ENCODE data around the gene GPRIN3. TPM values are rescaled to one million over a fixed set of nuclear protein-coding genes. Genes with fewer than 3 reads are reported as not detected.

The GPRIN3 gene
- total and polyA plus RNA-seq, 2 experiments from 2014 or later: 0.74 to 3.2 TPM

DNA sequence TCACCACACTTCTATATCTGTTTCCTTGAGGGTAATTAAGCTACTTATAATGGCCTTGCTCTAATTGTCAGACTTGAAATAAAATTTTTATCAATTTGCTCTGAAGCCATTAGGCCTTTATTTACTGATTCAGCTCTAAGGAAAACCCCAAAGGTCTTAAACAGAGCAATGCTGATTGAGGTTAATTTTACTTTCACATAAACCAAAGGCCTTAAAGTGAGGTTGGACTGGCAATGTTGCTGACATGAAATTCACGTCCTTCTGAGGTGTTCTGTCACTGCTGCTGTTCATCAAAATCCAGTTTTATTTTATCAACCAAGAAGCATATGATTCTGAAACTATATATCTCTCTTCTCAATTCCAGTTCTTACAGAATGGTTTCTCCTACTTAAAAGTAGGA is 21.7 kb upstream of the GPRIN3 start:
- DNase-seq (ENCODE audit: low spot score) (no peak), ATAC-seq (no peak)
- Histone ChIP-seq H3K79me2 (replicated peaks; ENCODE audit: insufficient read depth) (no peaks in the 10 kb centered on the region), H3K4me1 (ENCODE audit: insufficient read depth) (no peaks in the 10 kb centered on the region), H3K36me3 (ENCODE audit: insufficient read depth) (no peaks in the 10 kb centered on the region), H4K20me1 (replicated peaks; ENCODE audit: insufficient read depth) (no peaks in the 10 kb centered on the region), H2AFZ (peak overlapping the region; percentile 52; the same call in 1 of the 2 replicates), H3K27ac (ENCODE audit: low read depth) (no peak overlapping the region), H3K4me2 (no peak overlapping the region), H3K27me3 (ENCODE audit: insufficient read depth) (no peaks in the 10 kb centered on the region), H3K9me2 (ENCODE audit: insufficient read depth) (no peaks in the 10 kb centered on the region), H3F3A (replicated peaks; ENCODE audit: low read depth) (no peaks in the 10 kb centered on the region), H3K4me3 (no peak overlapping the region)
- Mint-ChIP-seq H3K9me3 (no peaks in the 10 kb centered on the region), H3K4me1 (no peaks in the 10 kb centered on the region; the same call in 2 of the 3 replicates), H3K36me3 (ENCODE audit: low read depth) (no peaks in the 10 kb centered on the region), H3K4me3 (no peak overlapping the region), H3K27me3 (ENCODE audit: insufficient read depth, low read depth, poor library complexity) (peaks cover 3% of the 10 kb centered on the region), H3K27ac (no peak overlapping the region)
- no peak for TF ChIP-seq NANOG (IDR thresholded peaks at IDR 0.05; ENCODE audit: borderline replicate concordance)
- TF ChIP-seq, protein P1, sequence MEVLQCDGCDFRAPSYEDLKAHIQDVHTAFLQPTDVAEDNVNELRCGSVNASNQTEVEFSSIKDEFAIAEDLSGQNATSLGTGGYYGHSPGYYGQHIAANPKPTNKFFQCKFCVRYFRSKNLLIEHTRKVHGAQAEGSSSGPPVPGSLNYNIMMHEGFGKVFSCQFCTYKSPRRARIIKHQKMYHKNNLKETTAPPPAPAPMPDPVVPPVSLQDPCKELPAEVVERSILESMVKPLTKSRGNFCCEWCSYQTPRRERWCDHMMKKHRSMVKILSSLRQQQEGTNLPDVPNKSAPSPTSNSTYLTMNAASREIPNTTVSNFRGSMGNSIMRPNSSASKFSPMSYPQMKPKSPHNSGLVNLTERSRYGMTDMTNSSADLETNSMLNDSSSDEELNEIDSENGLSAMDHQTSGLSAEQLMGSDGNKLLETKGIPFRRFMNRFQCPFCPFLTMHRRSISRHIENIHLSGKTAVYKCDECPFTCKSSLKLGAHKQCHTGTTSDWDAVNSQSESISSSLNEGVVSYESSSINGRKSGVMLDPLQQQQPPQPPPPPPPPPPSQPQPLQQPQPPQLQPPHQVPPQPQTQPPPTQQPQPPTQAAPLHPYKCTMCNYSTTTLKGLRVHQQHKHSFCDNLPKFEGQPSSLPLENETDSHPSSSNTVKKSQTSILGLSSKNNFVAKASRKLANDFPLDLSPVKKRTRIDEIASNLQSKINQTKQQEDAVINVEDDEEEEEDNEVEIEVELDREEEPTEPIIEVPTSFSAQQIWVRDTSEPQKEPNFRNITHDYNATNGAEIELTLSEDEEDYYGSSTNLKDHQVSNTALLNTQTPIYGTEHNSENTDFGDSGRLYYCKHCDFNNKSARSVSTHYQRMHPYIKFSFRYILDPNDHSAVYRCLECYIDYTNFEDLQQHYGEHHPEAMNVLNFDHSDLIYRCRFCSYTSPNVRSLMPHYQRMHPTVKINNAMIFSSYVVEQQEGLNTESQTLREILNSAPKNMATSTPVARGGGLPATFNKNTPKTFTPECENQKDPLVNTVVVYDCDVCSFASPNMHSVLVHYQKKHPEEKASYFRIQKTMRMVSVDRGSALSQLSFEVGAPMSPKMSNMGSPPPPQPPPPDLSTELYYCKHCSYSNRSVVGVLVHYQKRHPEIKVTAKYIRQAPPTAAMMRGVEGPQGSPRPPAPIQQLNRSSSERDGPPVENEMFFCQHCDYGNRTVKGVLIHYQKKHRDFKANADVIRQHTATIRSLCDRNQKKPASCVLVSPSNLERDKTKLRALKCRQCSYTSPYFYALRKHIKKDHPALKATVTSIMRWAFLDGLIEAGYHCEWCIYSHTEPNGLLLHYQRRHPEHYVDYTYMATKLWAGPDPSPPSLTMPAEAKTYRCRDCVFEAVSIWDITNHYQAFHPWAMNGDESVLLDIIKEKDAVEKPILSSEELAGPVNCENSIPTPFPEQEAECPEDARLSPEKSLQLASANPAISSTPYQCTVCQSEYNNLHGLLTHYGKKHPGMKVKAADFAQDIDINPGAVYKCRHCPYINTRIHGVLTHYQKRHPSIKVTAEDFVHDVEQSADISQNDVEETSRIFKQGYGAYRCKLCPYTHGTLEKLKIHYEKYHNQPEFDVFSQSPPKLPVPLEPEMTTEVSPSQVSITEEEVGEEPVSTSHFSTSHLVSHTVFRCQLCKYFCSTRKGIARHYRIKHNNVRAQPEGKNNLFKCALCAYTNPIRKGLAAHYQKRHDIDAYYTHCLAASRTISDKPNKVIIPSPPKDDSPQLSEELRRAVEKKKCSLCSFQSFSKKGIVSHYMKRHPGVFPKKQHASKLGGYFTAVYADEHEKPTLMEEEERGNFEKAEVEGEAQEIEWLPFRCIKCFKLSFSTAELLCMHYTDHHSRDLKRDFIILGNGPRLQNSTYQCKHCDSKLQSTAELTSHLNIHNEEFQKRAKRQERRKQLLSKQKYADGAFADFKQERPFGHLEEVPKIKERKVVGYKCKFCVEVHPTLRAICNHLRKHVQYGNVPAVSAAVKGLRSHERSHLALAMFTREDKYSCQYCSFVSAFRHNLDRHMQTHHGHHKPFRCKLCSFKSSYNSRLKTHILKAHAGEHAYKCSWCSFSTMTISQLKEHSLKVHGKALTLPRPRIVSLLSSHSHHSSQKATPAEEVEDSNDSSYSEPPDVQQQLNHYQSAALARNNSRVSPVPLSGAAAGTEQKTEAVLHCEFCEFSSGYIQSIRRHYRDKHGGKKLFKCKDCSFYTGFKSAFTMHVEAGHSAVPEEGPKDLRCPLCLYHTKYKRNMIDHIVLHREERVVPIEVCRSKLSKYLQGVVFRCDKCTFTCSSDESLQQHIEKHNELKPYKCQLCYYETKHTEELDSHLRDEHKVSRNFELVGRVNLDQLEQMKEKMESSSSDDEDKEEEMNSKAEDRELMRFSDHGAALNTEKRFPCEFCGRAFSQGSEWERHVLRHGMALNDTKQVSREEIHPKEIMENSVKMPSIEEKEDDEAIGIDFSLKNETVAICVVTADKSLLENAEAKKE (CRISPR knock-in tag; IDR thresholded peaks at IDR 0.05): no peak
- TF ChIP-seq JUNB (IDR thresholded peaks at IDR 0.05; ENCODE audit: unreplicated experiment): no peak
- TF ChIP-seq CREB1 (CRISPR knock-in tag; IDR thresholded peaks at IDR 0.05; ENCODE audit: low read depth): no peak
- TF ChIP-seq, protein P2, sequence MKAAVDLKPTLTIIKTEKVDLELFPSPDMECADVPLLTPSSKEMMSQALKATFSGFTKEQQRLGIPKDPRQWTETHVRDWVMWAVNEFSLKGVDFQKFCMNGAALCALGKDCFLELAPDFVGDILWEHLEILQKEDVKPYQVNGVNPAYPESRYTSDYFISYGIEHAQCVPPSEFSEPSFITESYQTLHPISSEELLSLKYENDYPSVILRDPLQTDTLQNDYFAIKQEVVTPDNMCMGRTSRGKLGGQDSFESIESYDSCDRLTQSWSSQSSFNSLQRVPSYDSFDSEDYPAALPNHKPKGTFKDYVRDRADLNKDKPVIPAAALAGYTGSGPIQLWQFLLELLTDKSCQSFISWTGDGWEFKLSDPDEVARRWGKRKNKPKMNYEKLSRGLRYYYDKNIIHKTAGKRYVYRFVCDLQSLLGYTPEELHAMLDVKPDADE (IDR thresholded peaks at IDR 0.05): no peak
- no peak for TF ChIP-seq EZH2phosphoT487 (IDR thresholded peaks at IDR 0.05; ENCODE audit: unreplicated experiment)
- TF ChIP-seq ZNF331 (CRISPR knock-in tag; IDR thresholded peaks at IDR 0.05; ENCODE audit: low read depth): no peak
- TF ChIP-seq CTCF (conservative IDR thresholded peaks at IDR 0.05; ENCODE audit: low read depth in 2 of 2): no peak
- no peak for TF ChIP-seq EZH2 (IDR thresholded peaks at IDR 0.05; ENCODE audit: low read depth, unreplicated experiment)
- no peak for TF ChIP-seq REST (IDR thresholded peaks at IDR 0.05; ENCODE audit: unreplicated experiment)

All from GM23338 (cell line).